ENCODE measurements around the gene CDC6.

The CDC6 gene

DNA sequence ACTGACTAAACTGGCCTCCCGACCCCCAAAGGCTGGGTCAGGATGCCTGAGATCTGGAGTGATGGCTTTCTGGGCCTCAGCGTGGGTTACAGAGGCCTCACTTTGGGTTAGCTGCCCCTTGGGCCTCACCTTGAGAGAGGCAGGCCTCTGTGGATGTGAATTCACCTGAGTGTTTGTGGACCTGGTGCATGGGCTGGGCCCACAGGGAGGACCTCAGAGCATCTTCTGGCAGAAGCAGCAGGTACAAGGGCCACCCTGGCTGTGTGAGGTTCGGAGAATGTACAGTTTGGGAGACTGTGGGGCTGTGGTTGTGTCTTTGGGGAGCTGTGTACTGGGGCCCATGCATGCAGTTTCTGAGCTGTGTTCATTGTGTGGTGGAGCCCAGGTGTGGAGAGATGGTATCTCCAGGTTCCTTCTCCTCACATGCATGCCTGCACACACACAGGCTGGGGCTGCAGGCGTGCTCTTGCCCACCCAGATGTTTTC is 39.6 kb downstream of the CDC6 start:
- peak overlapping the region; percentile 64 for H3K4me2 ChIP-seq (ENCODE audit: low read depth, low read length, poor library complexity, severe bottlenecking)
- peaks cover 48% of the 10 kb centered on the region for H4K20me1 ChIP-seq (ENCODE audit: insufficient read depth, low read length, poor library complexity, severe bottlenecking)

DNA sequence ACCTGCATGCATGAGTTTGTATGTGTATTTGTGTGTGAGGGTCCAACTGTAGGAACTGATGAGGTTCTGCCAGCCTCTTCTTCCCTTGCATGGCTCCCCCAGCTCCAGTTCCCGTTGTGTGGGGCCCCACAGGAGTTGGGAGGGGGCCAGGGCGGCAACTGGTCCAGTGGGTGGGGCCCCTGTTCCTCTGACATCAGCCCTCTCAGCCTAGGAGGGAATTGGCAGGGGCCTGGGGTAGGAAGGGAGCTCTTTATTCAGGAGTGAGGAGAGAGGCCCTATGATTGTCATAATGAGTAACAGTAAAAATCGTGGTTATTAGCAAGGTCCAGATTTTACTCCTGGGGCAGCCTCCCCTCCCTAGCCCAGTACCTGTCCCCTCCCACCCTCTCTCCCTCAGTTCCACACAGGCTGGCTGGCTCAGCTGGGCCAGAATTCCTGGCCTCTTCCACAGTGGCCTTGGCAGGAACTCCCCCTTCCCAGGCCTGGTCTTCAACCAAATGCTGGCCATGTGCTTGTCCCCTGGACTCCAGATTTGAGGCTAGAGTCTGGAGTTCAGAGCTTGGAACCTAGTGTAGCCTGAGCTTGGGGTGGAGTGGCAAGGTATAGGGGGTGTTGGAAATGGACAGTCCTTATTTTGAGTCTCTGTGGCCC is 40.2 kb downstream of the CDC6 start:
- no peak for TF ChIP-seq CTCF (conservative IDR thresholded peaks at IDR 0.05; ENCODE audit: low read length)
- TF ChIP-seq EZH2phosphoT487 (IDR thresholded peaks at IDR 0.05; ENCODE audit: borderline replicate concordance), result no peak
- peak overlapping the region; percentile 64 for H3K4me2 ChIP-seq (ENCODE audit: low read depth, low read length, poor library complexity, severe bottlenecking)

More for the DNA sequence above, 39.6 kb downstream of the CDC6 start:
- no peak for TF ChIP-seq EZH2phosphoT487 (IDR thresholded peaks at IDR 0.05; ENCODE audit: borderline replicate concordance)
- TF ChIP-seq CTCF (conservative IDR thresholded peaks at IDR 0.05; ENCODE audit: low read length), result no peak
- peaks cover 90% of the 10 kb centered on the region for H3K79me2 ChIP-seq (ENCODE audit: insufficient read depth, low read length)
- H3K9me3 ChIP-seq (ENCODE audit: insufficient read depth, low read depth, low read length), result no peaks in the 10 kb centered on the region
- no peak overlapping the region for H2AFZ ChIP-seq (ENCODE audit: low read length)
- no peaks in the 10 kb centered on the region for H3F3A ChIP-seq (ENCODE audit: low read depth)
- H3K4me3 ChIP-seq (ENCODE audit: low read length, poor library complexity, severe bottlenecking), result no peak overlapping the region
- H3K9me2 ChIP-seq (replicated peaks; ENCODE audit: low read depth, low read length), result no peaks in the 10 kb centered on the region
- H3K9ac ChIP-seq (ENCODE audit: low read depth, low read length, poor library complexity, severe bottlenecking), result peak overlapping the region; percentile 51
- peaks cover 76% of the 10 kb centered on the region for H3K4me1 ChIP-seq (ENCODE audit: insufficient read depth, low read length, poor library complexity, severe bottlenecking)
- H3K36me3 ChIP-seq (ENCODE audit: insufficient read depth, low read length), result peaks cover 14% of the 10 kb centered on the region; the same call in 1 of the 2 replicates
- H3K27me3 ChIP-seq (ENCODE audit: insufficient read depth, low read length, poor library complexity, severe bottlenecking), result no peaks in the 10 kb centered on the region

DNA sequence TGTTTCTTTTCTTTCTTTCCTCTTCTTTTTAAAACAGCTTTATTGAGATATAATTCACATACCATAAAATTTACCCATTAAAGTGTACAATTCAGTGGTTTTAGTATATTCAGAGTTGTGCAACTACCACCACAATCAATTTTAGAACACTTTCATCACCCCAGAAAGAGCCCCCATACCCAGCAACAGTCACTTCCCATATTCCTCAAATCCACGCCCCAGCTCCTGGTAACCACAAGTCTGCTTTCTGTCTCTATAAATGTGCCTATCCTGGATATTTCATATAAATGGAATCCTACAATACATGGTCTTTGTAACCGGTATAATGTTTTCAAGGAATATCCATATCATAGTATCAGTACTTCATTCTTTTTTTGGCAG is 40.7 kb downstream of the CDC6 start:
- Histone ChIP-seq H3K9me3 (ENCODE audit: insufficient read depth, low read depth, low read length) (no peaks in the 10 kb centered on the region), H3K4me1 (ENCODE audit: insufficient read depth, low read length, poor library complexity, severe bottlenecking) (peaks cover 73% of the 10 kb centered on the region), H3K36me3 (ENCODE audit: insufficient read depth, low read length) (peaks cover 18% of the 10 kb centered on the region; the same call in 1 of the 2 replicates), H3F3A (ENCODE audit: low read depth) (no peaks in the 10 kb centered on the region), H4K20me1 (ENCODE audit: insufficient read depth, low read length, poor library complexity, severe bottlenecking) (peaks cover 44% of the 10 kb centered on the region), H3K27me3 (ENCODE audit: insufficient read depth, low read length, poor library complexity, severe bottlenecking) (no peaks in the 10 kb centered on the region), H3K4me2 (ENCODE audit: low read depth, low read length, poor library complexity, severe bottlenecking) (no peak overlapping the region), H3K9me2 (replicated peaks; ENCODE audit: low read depth, low read length) (no peaks in the 10 kb centered on the region), H3K9ac (ENCODE audit: low read depth, low read length, poor library complexity, severe bottlenecking) (no peak overlapping the region), H3K79me2 (ENCODE audit: insufficient read depth, low read length) (peaks cover 87% of the 10 kb centered on the region), H3K4me3 (ENCODE audit: low read length, poor library complexity, severe bottlenecking) (no peak overlapping the region), H2AFZ (ENCODE audit: low read length) (no peak overlapping the region)
- TF ChIP-seq EZH2phosphoT487 (IDR thresholded peaks at IDR 0.05; ENCODE audit: borderline replicate concordance), result no peak
- TF ChIP-seq CTCF (conservative IDR thresholded peaks at IDR 0.05; ENCODE audit: low read length), result no peak

More for the DNA sequence above, 40.2 kb downstream of the CDC6 start:
- no peaks in the 10 kb centered on the region for H3K27me3 ChIP-seq (ENCODE audit: insufficient read depth, low read length, poor library complexity, severe bottlenecking)
- peaks cover 91% of the 10 kb centered on the region for H3K79me2 ChIP-seq (ENCODE audit: insufficient read depth, low read length)
- peaks cover 79% of the 10 kb centered on the region for H3K4me1 ChIP-seq (ENCODE audit: insufficient read depth, low read length, poor library complexity, severe bottlenecking)
- no peak overlapping the region for H2AFZ ChIP-seq (ENCODE audit: low read length)
- H4K20me1 ChIP-seq (ENCODE audit: insufficient read depth, low read length, poor library complexity, severe bottlenecking), result peaks cover 48% of the 10 kb centered on the region
- no peaks in the 10 kb centered on the region for H3K9me2 ChIP-seq (replicated peaks; ENCODE audit: low read depth, low read length)
- peaks cover 18% of the 10 kb centered on the region; the same call in 1 of the 2 replicates for H3K36me3 ChIP-seq (ENCODE audit: insufficient read depth, low read length)
- peak overlapping the region; percentile 51 for H3K9ac ChIP-seq (ENCODE audit: low read depth, low read length, poor library complexity, severe bottlenecking)
- H3K4me3 ChIP-seq (ENCODE audit: low read length, poor library complexity, severe bottlenecking), result no peak overlapping the region
- H3K9me3 ChIP-seq (ENCODE audit: insufficient read depth, low read depth, low read length), result no peaks in the 10 kb centered on the region
- no peaks in the 10 kb centered on the region for H3F3A ChIP-seq (ENCODE audit: low read depth)
